ENCODE measurements around the gene COBL.

The COBL gene

GRCh38 chr7:51045319-51046102 is 271.1 kb downstream of the COBL start:
- DNase-seq (ENCODE audit: low spot score), result no peak

DNA sequence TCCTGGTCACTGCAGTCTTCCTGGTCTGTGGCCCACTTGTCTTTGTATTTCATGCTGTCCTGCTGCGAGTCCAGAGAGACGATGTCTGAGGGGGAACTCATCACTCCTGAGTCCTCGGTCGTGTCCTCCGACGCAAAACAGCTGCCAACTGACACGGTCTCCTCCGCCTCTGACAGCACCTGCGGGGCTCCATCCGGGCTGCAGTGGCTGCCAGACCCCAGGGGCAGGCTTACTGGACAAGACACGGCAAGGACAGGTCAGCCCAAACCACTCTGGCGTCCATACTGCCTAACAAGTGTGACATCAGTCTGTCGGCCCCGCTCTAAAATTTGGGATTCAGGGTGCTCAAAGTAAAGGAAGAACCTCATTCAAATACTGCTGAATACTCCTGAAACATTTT is 273.1 kb downstream of the COBL start:
- TF ChIP-seq, protein P1, sequence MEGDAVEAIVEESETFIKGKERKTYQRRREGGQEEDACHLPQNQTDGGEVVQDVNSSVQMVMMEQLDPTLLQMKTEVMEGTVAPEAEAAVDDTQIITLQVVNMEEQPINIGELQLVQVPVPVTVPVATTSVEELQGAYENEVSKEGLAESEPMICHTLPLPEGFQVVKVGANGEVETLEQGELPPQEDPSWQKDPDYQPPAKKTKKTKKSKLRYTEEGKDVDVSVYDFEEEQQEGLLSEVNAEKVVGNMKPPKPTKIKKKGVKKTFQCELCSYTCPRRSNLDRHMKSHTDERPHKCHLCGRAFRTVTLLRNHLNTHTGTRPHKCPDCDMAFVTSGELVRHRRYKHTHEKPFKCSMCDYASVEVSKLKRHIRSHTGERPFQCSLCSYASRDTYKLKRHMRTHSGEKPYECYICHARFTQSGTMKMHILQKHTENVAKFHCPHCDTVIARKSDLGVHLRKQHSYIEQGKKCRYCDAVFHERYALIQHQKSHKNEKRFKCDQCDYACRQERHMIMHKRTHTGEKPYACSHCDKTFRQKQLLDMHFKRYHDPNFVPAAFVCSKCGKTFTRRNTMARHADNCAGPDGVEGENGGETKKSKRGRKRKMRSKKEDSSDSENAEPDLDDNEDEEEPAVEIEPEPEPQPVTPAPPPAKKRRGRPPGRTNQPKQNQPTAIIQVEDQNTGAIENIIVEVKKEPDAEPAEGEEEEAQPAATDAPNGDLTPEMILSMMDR (IDR thresholded peaks at IDR 0.05; ENCODE audit: extremely low read depth, missing control alignments), result no peak

More at GRCh38 chr7:51045319-51046102, 271.1 kb downstream of the COBL start:
- TF ChIP-seq, protein P1 (IDR thresholded peaks at IDR 0.05; ENCODE audit: extremely low read depth, missing control alignments), result no peak

GRCh38 chr7:51040787-51041186 is 275.8 kb downstream of the COBL start:
- TF ChIP-seq, protein P1 (IDR thresholded peaks at IDR 0.05; ENCODE audit: extremely low read depth, missing control alignments), result no peak

More for the DNA sequence above, 273.1 kb downstream of the COBL start:
- DNase-seq (ENCODE audit: low spot score), result no peak

GRCh38 chr7:51038573-51038972 is 278.0 kb downstream of the COBL start:
- TF ChIP-seq, protein P1 (IDR thresholded peaks at IDR 0.05; ENCODE audit: extremely low read depth, missing control alignments), result no peak
- no peak for DNase-seq (ENCODE audit: low spot score)

More at GRCh38 chr7:51040787-51041186, 275.8 kb downstream of the COBL start:
- no peak for DNase-seq (ENCODE audit: low spot score)

GRCh38 chr7:51035716-51036115 is 280.9 kb downstream of the COBL start:
- no peak for DNase-seq (ENCODE audit: low spot score)
- TF ChIP-seq, protein P1 (IDR thresholded peaks at IDR 0.05; ENCODE audit: extremely low read depth, missing control alignments), result no peak

DNA sequence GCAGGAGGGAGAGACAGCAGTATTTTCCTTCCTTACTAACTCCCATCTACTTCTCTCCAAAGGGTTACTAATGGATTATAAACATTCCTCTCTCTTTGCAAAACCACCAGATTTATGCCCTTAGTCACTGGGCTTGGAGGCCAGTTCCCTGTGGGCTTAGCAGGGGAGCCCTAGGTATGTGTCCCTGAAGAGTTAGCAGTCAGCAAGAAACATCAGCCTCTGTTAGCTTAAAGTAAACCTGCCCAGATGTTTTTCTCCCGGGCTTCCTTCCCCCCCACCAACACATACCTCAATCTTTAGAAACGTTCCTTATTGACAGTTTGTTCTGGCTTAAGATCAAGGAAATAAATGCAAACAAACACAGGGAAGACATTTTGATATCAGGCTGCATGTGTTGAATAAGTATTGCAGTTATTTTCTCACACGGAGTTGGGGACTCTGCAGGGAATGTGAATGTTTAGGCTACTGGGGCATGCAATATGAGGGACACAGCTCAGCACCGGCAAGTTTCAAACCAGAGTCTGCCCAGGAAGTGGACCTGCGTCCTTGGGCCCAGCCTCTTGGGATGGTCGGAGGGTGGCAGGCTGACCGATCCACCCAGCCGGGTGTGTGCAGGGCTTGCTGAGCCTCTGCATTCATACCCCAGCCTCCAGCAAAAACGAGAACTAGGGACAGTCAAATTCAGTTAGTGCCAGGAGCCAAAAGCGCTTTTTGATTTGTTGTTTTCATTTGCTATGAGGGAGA is 281.9 kb downstream of the COBL start:
- TF ChIP-seq, protein P1 (IDR thresholded peaks at IDR 0.05; ENCODE audit: extremely low read depth, missing control alignments), result no peak
- DNase-seq (ENCODE audit: low spot score), result no peak
